Hepatocyte (in vitro differentiated cells): ENCODE results near the gene ZNF576.

Experiments
- CTCF ChIP-seq: fragments of 200-600 bp; sonication (generic); IDR thresholded peaks from 2 replicates; pipeline ENCODE4 v1.5.1; 2016; ENCODE audit warnings: antibody characterized with exemption, mild to moderate bottlenecking; ENCODE audit not compliant: poor library complexity
- EZH2 ChIP-seq: fragments of 200-600 bp; sonication (generic); IDR thresholded peaks from 2 replicates; pipeline ENCODE4 v1.6.1; 2016; ENCODE audit warnings: antibody characterized with exemption, mild to moderate bottlenecking, borderline replicate concordance
- EZH2phosphoT487 ChIP-seq: fragments of 200-600 bp; sonication (generic); IDR thresholded peaks from one replicate; pipeline ENCODE4 v1.6.1; 2018; ENCODE audit warnings: antibody characterized with exemption, mild to moderate bottlenecking, low read depth, moderate library complexity; ENCODE audit not compliant: unreplicated experiment, severe bottlenecking

GRCh38 chr19:43606569-43607229 is 10.3 kb downstream of the ZNF576 start:
- no peak for TF ChIP-seq EZH2
- TF ChIP-seq CTCF = no peak
- TF ChIP-seq EZH2phosphoT487 = no peak
